ENCODE results near the gene KCNH2.
"Not testable (repeated sequence)": the region's sequence is repeated elsewhere in the genome, so short reads cannot be mapped to it uniquely, and the experiment has no call there.

The KCNH2 gene

GRCh38 chr7:150978126-150978789 lies at the start of gene KCNH2:
Gene KCNH2, minus strand, starts transcription at chr7:150978321. Its CDS starts 408 bp downstream, at chr7:150977913.
- peak; percentile 82 for DNase-seq

GRCh38 chr7:151027728-151028130 lies 49.6 kb upstream of the KCNH2 start:
- DNase-seq: not testable (repeated sequence)

DNA sequence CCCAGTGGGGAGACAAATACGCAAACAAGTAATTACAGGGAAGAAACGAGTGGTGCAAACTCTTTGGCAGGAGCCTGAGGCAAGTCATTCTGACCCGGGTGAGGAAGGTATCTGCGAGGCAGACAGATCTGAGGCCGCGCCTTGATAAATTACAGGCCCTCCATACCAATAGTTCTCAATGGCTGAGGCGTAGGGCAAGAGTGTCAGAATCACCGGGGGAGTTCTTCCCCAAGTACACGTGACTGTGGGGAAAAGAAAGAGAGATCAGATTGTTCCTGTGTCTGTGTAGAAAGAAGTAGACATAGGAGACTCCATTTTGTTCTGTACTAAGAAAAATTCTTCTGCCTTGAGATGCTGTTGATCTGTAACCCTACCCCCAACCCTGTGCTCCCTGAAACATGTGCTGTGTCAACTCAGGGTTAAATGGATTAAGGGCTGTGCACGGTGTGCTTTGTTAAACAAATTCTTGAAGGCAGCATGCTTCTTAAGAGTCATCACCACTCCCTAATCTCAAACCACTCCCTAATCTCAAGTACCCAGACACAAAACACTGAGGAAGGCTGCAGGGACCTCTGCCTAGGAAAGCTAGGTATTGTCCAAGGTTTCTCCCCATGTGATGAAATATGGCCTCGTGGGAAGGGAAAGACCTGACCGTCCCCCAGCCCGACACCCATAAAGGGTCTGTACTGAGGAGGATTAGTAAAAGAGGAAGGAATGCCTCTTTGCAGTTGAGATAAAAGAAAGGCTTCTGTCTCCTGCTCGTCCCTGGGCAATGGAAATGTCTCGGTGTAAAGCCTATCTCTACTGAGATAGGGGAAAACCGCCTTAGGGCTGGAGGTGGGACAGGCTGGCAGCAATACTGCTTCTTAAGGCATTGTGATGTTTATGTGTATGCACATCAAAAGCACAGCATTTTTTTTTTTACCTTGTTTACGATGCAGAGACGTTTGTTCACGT lies 48.9 kb upstream of the KCNH2 start:
- DNase-seq: not testable (repeated sequence)

DNA sequence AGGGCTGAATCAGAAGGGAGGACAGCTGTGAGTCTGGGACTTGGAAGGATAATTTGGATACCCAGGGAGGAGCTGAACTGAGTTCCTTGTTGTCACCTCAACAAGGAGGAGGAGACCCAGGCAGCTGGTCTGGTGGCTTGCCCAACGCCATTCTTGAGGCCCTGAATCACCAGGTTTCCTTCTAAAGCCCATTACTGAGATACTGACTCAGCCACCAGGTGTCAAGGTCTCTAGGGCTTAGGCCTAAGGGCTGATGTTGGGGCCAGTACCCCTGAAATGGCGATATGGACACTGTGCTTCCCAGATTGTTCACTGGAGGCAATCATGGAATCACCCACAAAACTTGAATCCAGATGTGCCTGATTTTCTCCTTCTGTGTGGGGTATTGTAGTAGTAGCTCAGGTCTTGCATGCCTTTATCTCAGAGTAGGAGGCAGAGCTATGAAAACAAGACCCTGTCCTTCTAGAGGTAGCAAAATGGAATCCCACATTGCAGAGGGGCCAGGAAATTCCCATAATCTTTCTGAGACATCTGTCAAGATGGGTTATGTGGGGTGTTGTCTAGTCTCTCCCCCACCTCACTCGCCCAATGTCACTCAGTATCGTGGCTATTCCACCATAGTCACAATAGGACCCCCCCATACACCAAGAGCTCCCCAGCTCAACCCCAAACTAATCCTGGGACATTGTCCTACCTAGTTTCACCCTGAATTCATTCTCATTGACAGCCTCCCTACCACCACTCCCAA lies 48.0 kb upstream of the KCNH2 start:
- DNase-seq: no peak

- DNase-seq: no peak
Observed at GRCh38 chr7:151024435-151025056, 46.4 kb upstream of the KCNH2 start, which contains the start of gene ATG9B. Gene ATG9B, minus strand, starts transcription at chr7:151024494. Its CDS starts 71 bp downstream, at chr7:151024423.

DNA sequence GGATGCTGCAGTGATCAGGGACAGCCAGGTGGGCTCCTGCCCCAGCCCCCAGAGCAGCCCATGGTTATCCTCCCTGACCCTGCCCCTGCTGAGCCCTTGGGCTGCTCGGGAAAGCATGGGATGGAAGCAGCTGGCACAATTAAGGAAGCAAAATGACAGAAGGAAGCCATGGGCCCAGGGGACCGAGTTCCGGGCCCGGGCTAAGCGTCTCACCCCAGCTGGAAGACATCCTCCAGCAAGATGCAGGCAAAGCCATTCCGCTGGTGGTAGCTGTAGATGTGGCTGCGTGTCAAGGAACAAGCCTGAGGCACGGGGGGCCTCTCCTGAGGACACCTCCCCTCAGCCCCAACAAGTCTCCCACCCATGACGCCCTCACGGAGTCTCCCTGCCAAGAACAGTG lies 45.1 kb upstream of the KCNH2 start:
- DNase-seq: no peak

DNA sequence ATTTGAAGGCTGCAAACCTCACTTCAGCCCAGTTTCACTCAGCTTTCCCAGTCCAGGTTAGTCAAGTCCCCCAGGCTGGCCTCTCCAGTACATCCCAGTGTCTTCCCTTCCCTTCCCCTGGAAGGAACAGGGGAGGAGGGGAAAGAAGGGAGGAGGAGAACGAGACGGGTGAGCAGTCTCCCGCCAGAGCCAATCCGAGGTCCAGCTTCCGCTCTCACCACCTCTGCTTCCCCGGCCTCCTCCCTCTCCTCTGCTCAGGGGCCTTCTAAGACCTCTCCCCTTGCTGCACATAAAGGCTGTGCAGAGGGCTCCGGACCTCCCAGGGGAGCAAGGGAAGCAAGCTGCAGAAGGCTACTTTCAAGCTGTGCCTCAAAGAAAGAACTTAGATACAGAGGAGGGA lies 42.1 kb upstream of the KCNH2 start:
- no peak for DNase-seq

GRCh38 chr7:151019130-151019447 lies 41.0 kb upstream of the KCNH2 start:
- DNase-seq: no peak

- DNase-seq: no peak
Observed at GRCh38 chr7:151018421-151019129, 40.5 kb upstream of the KCNH2 start.

DNA sequence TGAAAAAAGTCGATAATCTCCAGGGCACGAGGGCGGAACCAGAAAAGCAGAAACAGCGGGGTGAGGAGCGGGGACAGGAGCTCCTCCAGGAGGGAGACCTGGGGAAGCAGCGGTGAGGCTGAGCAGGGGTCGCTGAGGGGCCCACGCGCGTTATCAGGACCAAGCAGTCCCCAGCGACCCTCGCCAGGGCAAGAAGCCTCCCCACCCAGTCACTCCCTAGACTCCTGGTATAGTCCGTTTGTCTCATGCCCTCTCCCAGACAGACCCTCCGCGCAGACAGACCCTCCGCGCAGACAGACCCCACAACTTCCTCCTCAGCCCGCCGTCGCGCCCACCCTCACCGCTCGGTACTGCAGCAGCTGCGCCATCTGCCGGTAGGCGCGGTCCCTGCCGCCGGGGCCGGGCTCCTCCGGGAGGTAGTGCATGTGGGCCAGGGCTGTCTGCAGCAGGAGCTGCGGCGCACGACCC lies 39.9 kb upstream of the KCNH2 start:
- no peak for DNase-seq

DNA sequence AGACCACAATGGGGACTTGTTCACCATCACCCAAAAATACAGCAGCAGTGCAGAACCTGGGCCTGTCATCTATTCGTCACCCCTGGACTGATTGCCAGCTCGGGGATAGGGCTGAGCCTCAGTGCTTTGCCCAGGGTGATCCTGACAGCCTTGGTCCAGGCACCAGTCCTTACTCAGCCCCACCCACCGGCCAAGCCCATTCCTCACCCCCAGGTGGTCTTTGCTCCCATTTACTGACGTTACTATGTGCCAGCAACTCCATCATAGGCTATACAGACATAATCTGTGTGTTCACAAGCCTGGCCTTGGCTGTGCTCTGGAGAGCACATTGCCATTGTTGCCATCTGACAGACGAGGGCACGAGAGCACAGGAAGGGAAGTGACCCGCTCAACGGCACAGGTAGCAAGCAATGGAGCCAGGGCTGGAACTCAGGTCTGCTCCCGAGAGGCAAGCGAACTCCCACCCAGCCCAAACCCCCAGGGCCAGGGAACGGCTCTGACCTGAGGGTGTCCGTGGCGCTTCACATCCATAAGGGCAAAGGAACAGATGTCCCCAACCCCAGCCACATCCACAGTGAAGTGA lies 39.3 kb upstream of the KCNH2 start:
- no peak for DNase-seq

DNA sequence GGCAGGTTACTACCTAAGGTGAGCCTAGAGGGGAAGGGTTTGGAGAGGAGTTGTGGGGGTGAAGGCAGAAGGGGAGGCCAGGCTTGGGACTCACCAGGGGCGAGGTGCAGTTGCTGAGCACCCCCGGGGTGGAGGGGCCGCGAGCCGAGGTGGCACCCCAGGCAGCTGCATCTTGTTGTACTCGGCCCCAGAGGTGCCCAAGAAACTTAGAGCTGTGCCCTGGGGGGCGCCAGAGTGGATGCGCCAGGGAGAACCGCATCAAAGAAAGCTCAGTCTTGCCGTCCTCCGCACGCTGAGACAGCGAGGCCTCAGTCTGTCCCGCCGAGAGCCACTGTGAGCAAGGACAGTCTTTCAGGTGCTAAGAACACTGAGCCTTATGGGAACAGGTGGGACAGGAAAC lies 38.8 kb upstream of the KCNH2 start:
- no peak for DNase-seq

DNA sequence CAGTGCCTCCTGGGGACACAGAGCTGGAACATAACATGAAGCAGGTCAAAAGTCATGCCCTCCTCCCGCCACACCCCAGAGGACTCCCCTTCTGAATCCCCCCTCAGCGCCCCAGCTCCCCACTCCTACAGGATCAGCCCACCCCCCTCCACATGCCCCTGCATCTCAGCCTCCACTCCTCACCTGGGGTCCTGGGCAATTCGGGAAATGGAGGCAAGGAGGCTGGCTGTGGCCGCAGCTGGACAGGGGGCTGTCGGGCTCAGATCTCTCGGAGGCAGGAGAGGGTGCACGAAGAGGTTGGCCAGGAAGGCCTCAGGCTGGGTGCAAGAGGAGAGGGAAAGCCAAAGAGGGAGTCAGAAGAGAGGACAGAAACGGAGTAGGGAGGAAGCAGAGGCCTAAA lies 38.4 kb upstream of the KCNH2 start:
- DNase-seq: no peak

GRCh38 chr7:151015967-151016366 lies 37.8 kb upstream of the KCNH2 start:
- DNase-seq: no peak

GRCh38 chr7:151014950-151015349 lies 36.8 kb upstream of the KCNH2 start:
- no peak for DNase-seq

DNA sequence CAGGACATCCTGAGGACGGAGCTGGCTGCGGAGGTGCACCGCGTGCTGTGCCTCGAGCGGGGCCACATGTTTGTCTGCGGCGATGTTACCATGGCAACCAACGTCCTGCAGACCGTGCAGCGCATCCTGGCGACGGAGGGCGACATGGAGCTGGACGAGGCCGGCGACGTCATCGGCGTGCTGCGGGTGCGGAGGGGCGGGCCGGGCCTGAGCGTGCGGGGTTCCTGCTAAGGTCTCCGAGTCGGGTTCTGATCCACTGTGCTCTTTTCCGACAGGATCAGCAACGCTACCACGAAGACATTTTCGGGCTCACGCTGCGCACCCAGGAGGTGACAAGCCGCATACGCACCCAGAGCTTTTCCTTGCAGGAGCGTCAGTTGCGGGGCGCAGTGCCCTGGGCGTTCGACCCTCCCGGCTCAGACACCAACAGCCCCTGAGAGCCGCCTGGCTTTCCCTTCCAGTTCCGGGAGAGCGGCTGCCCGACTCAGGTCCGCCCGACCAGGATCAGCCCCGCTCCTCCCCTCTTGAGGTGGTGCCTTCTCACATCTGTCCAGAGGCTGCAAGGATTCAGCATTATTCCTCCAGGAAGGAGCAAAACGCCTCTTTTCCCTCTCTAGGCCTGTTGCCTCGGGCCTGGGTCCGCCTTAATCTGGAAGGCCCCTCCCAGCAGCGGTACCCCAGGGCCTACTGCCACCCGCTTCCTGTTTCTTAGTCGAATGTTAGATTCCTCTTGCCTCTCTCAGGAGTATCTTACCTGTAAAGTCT lies 35.8 kb upstream of the KCNH2 start:
- no peak for DNase-seq

DNA sequence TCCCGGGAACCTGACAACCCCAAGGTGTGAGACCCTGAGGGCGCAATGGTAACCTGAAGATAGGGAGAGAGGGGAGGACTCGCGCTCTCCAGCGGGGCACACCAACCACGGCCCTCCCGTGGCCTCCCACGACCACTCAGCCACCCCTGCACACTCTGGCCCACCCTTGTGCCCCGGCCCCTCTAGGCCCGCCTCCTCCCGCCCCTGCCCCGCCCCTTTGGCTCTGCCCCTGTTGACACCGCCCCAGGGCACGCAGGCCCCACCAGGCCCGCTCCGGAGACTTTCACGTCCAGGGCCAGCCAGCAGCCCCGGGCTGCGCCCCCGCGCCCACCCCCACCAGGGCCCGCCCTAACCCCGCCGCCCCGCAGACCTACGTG lies 35.2 kb upstream of the KCNH2 start:
- DNase-seq: no peak

DNA sequence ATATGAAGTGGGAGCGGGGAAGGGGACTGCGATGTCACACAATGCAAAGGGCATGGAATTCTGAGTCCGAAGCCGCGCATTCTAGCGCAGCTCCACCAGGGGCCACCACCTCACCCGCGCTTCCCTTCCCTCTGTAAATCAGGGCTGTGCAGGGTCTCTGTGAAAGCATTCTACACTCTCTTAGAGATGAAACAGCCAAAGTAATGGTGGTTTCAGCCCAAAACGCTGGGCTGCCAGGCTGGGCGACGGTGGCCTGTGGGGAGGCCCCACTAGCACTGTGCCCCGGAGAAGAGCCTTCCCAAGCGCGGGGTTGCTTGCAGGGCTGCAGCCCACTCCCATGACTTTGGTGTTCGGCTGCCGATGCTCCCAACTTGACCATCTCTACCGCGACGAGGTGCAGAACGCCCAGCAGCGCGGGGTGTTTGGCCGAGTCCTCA lies 34.8 kb upstream of the KCNH2 start:
- DNase-seq: no peak

- no peak for DNase-seq
Observed at GRCh38 chr7:151012031-151012692, 34.0 kb upstream of the KCNH2 start.

DNA sequence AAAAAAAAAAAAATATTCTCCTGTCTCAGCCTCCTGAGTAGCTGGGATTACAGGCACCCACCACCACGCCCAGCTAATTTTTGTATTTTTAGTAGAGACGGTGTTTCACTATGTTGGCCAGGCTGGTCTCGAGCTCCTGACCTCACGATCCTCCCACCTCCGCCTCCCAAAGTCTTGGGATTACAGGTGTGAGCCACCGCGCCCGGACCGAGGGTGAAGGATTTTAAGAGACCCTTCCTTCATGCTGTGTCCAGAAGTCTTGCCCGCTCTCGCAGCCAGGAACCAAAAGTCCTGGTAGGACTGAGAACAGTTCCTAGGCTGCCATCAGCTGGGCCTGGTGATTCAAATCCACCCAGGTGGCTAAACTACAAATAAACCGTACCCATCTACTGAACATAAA lies 33.5 kb upstream of the KCNH2 start:
- not testable (repeated sequence) for DNase-seq

DNA sequence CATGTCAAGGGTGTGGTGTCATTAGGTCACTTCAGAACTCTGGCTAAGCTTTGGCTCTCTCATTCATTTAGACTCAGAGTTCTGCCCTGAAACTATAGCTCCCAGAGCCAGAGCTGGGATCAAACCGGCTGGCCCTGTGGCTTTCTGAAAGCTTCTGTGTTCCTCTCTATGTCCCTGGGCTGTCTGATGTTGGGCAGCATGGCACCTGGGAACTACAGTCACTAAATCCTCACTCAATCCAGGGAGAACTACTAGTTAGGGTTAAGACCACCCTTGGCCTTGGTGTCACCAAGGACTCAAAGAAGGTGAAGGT lies 32.9 kb upstream of the KCNH2 start:
- DNase-seq: no peak

All from NCI-H2107 (cell line).